HG02943 (cell line): ENCODE measurements around the gene ZWINT.

Experiments
- ATAC-seq: cut with Tn5 transposase; IDR thresholded peaks from one replicate; pipeline ENCODE4 v1.9.1; 2021; ENCODE audit warnings: mild to moderate bottlenecking, low read depth, moderate library complexity; ENCODE audit not compliant: unreplicated experiment

Gene ZWINT

GRCh38 chr10:56360967-56361612 lies at the start of gene ZWINT:
TSS of gene ZWINT (minus strand) at chr10:56361259. CDS start at chr10:56361236, 23 bp downstream.
- peak; percentile 99 for ATAC-seq

GRCh38 chr10:56383806-56384205 lies 22.7 kb upstream of the ZWINT start:
- ATAC-seq = no peak

- no peak for ATAC-seq
Measured at GRCh38 chr10:56370217-56371113, 9.4 kb upstream of the ZWINT start.

GRCh38 chr10:56360583-56360966 lies 484 bp downstream of the ZWINT start:
- ATAC-seq = no peak

GRCh38 chr10:56359837-56360236 lies 1.2 kb downstream of the ZWINT start:
- no peak for ATAC-seq

GRCh38 chr10:56357018-56357417 lies 4.0 kb downstream of the ZWINT start:
- ATAC-seq = no peak

GRCh38 chr10:56351909-56352630 lies 9.0 kb downstream of the ZWINT start:
- ATAC-seq = no peak

GRCh38 chr10:56349611-56350010 lies 11.4 kb downstream of the ZWINT start:
- ATAC-seq = no peak

GRCh38 chr10:56348101-56348500 lies 13.0 kb downstream of the ZWINT start:
- ATAC-seq = no peak

- ATAC-seq = no peak
Measured at GRCh38 chr10:56346845-56347415, 14.1 kb downstream of the ZWINT start.

- ATAC-seq = no peak
Measured at GRCh38 chr10:56341612-56342011, 19.4 kb downstream of the ZWINT start.

GRCh38 chr10:56329961-56330360 lies 31.1 kb downstream of the ZWINT start:
- no peak for ATAC-seq

- no peak for ATAC-seq
Measured at GRCh38 chr10:56327118-56327517, 33.9 kb downstream of the ZWINT start.

GRCh38 chr10:56319386-56319785 lies 41.7 kb downstream of the ZWINT start:
- peak; percentile 96 for ATAC-seq

GRCh38 chr10:56318816-56319215 lies 42.2 kb downstream of the ZWINT start:
- ATAC-seq = peak; percentile 45

- ATAC-seq = no peak
Measured at GRCh38 chr10:56317603-56318002, 43.5 kb downstream of the ZWINT start.

- ATAC-seq = no peak
Measured at GRCh38 chr10:56316603-56317002, 44.5 kb downstream of the ZWINT start.
